CD4-positive, alpha-beta T cell treated with Interleukin-21 for 1 hour (primary cell): ENCODE data around the gene ADIG.
A peak's percentile ranks its signal among the peaks of the same experiment; 100 is the strongest.

Experiments used
- DNase-seq: peaks from one replicate; pipeline ENCODE4 v3.0.0-alpha.2; 2020

The ADIG gene

GRCh38 chr20:38635721-38636288 lies 54.8 kb downstream of the ADIG start:
- peak; percentile 8 for DNase-seq
